ENCODE measurements around the gene IAPP.

The IAPP gene

DNA sequence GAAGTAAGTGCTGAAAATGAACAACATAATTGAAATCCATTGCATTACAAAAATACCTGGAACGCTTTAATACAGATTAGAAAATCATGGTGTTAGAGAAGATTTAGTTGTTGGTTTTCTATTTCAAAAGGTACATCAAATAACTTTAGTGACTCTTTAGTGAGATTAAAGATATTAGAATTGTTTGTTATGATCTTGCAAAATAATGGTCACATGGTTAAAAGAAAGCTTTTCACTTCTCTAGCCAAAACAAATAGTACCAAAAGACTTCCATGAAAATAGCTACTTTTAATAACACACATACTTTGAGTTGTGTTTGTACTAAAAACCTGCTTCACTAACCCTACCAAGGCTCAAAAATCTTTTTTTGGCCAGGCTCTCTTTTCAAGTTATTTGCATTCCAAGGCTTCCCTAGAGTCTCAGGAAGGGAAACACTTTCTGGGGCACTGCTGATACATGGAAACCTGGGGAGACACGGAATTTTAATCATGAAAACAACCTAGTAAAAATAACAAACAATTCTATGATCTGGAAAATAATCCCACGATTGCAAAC lies 37.9 kb upstream of the IAPP start, which contains the start of gene SLCO1A2:
SLCO1A2 (minus strand) TSS at position 147 of the 555 bp plus-strand sequence. CDS start 270 bp downstream, outside the sequence.
- CTCF ChIA-PET: no interaction called here
- TF ChIP-seq FOXM1 (IDR thresholded peaks at IDR 0.05; ENCODE audit: borderline replicate concordance) (no peak), BHLHE40 (IDR thresholded peaks at IDR 0.05; ENCODE audit: borderline replicate concordance) (no peak), SP1 (IDR thresholded peaks at IDR 0.05) (no peak), NFRKB (IDR thresholded peaks at IDR 0.05) (no peak), HDGF (IDR thresholded peaks at IDR 0.05; ENCODE audit: borderline replicate concordance) (no peak), FOXA1 (IDR thresholded peaks at IDR 0.05) (no peak), FOXK2 (IDR thresholded peaks at IDR 0.05) (no peak), ARNT (IDR thresholded peaks at IDR 0.05) (no peak), LEF1 (IDR thresholded peaks at IDR 0.05; ENCODE audit: borderline replicate concordance) (no peak), TARDBP (IDR thresholded peaks at IDR 0.05) (no peak), CTBP1 (IDR thresholded peaks at IDR 0.05; ENCODE audit: borderline replicate concordance) (no peak), ZNF384 (IDR thresholded peaks at IDR 0.05) (no peak), ELF4 (IDR thresholded peaks at IDR 0.05) (no peak)
- TF ChIP-seq, protein P1, sequence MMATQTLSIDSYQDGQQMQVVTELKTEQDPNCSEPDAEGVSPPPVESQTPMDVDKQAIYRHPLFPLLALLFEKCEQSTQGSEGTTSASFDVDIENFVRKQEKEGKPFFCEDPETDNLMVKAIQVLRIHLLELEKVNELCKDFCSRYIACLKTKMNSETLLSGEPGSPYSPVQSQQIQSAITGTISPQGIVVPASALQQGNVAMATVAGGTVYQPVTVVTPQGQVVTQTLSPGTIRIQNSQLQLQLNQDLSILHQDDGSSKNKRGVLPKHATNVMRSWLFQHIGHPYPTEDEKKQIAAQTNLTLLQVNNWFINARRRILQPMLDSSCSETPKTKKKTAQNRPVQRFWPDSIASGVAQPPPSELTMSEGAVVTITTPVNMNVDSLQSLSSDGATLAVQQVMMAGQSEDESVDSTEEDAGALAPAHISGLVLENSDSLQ (IDR thresholded peaks at IDR 0.05): no peak
- no peak for DNase-seq (ENCODE audit: extremely low spot score)
- POLR2A ChIA-PET: no interaction called here

DNA sequence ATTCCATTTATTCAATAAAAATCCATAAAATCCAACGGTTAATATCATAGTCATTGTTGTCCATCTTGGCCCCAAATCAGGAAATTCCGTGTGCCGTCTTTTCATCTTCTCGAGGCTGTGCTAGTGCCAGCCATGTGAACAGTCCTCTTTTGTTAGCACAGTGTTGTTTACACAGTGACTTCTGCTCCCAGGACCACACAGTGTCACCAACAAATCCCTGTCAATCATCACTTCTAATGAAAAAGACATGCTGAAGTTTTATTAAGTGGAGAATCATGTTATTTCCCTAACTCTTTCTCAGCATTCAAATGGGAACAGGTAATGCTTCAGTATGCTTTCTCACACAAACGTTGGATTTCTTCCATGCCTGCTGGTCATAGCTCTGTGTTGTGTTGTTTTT lies 36.0 kb upstream of the IAPP start:
- DNase-seq (ENCODE audit: extremely low spot score): no peak
- no peak for TF ChIP-seq SUZ12 (IDR thresholded peaks at IDR 0.05)
- no peak for TF ChIP-seq L3MBTL2 (conservative IDR thresholded peaks at IDR 0.05)
- TF ChIP-seq ZNF384 (IDR thresholded peaks at IDR 0.05): no peak
- CTCF ChIA-PET: no interaction called here
- POLR2A ChIA-PET: no interaction called here

DNA sequence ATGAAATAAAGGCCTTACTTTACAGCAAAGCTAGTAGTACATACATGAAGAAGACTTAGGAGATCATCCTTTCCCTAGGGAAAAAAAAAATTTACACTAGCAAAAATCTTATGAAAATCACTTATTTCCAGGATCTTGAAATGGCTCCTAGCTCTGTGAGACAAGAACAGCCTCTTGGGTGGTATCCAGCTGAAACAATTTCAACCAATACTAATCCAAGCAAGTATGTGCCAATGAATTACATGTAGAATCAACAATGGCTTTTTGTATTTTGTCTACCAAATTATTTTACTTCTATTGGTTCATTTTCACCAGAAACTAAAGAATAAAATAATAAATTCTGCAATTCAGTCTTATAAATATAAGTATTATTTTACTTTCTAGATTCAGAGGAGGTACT lies 35.2 kb upstream of the IAPP start:
- DNase-seq (ENCODE audit: extremely low spot score): no peak
- TF ChIP-seq FOXA1 (IDR thresholded peaks at IDR 0.05) (no peak), BHLHE40 (IDR thresholded peaks at IDR 0.05; ENCODE audit: borderline replicate concordance) (no peak), L3MBTL2 (conservative IDR thresholded peaks at IDR 0.05) (no peak), ELF4 (IDR thresholded peaks at IDR 0.05) (no peak), HDGF (IDR thresholded peaks at IDR 0.05; ENCODE audit: borderline replicate concordance) (no peak), SUZ12 (IDR thresholded peaks at IDR 0.05) (no peak), ARNT (IDR thresholded peaks at IDR 0.05) (no peak), FOXM1 (IDR thresholded peaks at IDR 0.05; ENCODE audit: borderline replicate concordance) (no peak), TARDBP (IDR thresholded peaks at IDR 0.05) (no peak), CTBP1 (IDR thresholded peaks at IDR 0.05; ENCODE audit: borderline replicate concordance) (no peak), LEF1 (IDR thresholded peaks at IDR 0.05; ENCODE audit: borderline replicate concordance) (no peak), FOXK2 (IDR thresholded peaks at IDR 0.05) (no peak), NFRKB (IDR thresholded peaks at IDR 0.05) (no peak), SP1 (IDR thresholded peaks at IDR 0.05) (no peak), ZNF384 (IDR thresholded peaks at IDR 0.05) (no peak)
- TF ChIP-seq, protein P1 (IDR thresholded peaks at IDR 0.05): no peak
- ChIA-PET POLR2A (no interaction called here), CTCF (no interaction called here)

DNA sequence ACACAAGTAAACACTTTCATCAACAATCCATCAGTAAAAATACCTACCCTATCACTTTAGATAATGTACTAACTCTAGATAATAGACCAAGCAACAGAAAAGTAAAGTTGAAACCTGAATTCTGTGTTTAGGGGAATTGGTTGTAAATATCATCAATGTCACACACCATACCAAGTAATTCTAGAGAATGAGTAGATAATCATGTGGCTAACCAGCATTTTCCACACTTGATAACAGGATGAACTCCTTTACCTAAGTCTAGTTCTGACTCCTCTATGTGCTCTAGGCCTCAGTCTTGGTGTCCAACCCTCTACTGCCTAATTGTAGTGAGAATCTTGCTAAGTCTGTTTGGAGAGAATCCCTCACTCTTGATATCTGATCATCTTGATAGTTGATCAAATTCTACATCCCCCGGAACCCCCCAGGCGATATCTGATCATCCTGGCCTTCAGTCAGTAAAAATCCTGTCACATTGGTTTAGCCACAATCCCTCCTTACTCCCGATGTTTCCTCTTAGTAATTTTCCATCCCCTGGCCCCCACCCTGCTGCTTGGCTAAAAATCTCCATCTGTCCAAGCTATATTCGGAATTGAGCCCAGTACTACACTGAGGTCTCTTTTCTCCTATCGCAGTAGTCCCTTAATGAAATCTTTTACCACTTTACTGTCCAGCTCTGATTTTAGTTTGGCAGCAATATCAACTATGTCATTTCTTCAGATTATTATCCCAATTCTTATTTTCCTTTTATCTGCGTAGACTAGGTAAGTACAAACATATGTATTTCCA lies 34.5 kb upstream of the IAPP start:
- POLR2A ChIA-PET: no interaction called here
- TF ChIP-seq L3MBTL2 (conservative IDR thresholded peaks at IDR 0.05): no peak
- no peak for TF ChIP-seq ARNT (IDR thresholded peaks at IDR 0.05)
- TF ChIP-seq HDGF (IDR thresholded peaks at IDR 0.05; ENCODE audit: borderline replicate concordance): no peak
- TF ChIP-seq, protein P1 (IDR thresholded peaks at IDR 0.05): no peak
- no peak for TF ChIP-seq CTBP1 (IDR thresholded peaks at IDR 0.05; ENCODE audit: borderline replicate concordance)
- TF ChIP-seq FOXM1 (IDR thresholded peaks at IDR 0.05; ENCODE audit: borderline replicate concordance): no peak
- TF ChIP-seq SUZ12 (IDR thresholded peaks at IDR 0.05): no peak
- TF ChIP-seq ZNF384 (IDR thresholded peaks at IDR 0.05): no peak
- no peak for TF ChIP-seq NFRKB (IDR thresholded peaks at IDR 0.05)
- CTCF ChIA-PET: no interaction called here
- no peak for DNase-seq (ENCODE audit: extremely low spot score)

DNA sequence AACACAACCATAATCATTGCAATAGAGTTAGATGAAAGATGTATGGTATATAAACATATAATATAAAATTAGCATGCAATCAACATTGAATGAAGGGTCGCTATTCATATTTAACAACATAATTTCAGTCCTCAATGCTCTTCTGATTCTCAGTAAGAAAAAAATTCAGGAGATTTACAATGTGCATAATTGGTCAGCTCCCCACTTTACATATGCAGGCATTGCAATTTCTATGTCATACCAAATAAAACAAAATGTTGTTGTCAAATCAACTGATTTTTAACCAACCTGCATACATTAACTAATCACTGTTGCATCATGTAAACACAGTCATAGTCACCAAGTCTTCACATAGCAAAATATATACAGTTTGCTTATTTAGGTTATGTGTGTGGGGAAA lies 32.8 kb upstream of the IAPP start:
- ChIA-PET POLR2A (no interaction called here), CTCF (no interaction called here)
- no peak for DNase-seq (ENCODE audit: extremely low spot score)
- no peak for TF ChIP-seq FOXA1 (IDR thresholded peaks at IDR 0.05)
- TF ChIP-seq ARNT (IDR thresholded peaks at IDR 0.05): no peak
- no peak for TF ChIP-seq ELF4 (IDR thresholded peaks at IDR 0.05)
- no peak for TF ChIP-seq SUZ12 (IDR thresholded peaks at IDR 0.05)

DNA sequence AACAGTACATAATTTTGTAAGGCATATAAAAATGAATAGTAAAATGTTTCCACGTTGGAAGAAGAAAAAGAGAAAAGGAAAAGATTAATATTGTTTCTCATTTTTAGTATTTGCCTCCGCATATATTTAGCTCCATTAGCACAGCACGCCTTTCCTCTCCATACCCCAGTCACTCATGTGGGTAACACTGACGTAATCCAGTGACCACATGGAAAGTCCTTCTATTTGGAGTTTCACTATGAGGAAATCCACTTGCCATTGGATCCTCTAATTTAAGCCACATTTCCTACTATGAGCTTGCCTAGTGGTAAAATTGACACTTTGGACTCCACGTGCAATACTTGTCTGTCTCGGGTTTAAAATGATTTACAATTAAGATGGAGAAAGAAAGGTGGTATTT lies 32.3 kb upstream of the IAPP start:
- TF ChIP-seq CTBP1 (IDR thresholded peaks at IDR 0.05; ENCODE audit: borderline replicate concordance) (no peak), BHLHE40 (IDR thresholded peaks at IDR 0.05; ENCODE audit: borderline replicate concordance) (no peak), ARNT (IDR thresholded peaks at IDR 0.05) (no peak), HDGF (IDR thresholded peaks at IDR 0.05; ENCODE audit: borderline replicate concordance) (no peak), ZNF384 (IDR thresholded peaks at IDR 0.05) (no peak), LEF1 (IDR thresholded peaks at IDR 0.05; ENCODE audit: borderline replicate concordance) (no peak), FOXM1 (IDR thresholded peaks at IDR 0.05; ENCODE audit: borderline replicate concordance) (no peak), FOXA1 (IDR thresholded peaks at IDR 0.05) (no peak), NFRKB (IDR thresholded peaks at IDR 0.05) (no peak), ELF4 (IDR thresholded peaks at IDR 0.05) (no peak), SUZ12 (IDR thresholded peaks at IDR 0.05) (no peak), L3MBTL2 (conservative IDR thresholded peaks at IDR 0.05) (no peak), FOXK2 (IDR thresholded peaks at IDR 0.05) (no peak), TARDBP (IDR thresholded peaks at IDR 0.05) (no peak)
- TF ChIP-seq, protein P1 (IDR thresholded peaks at IDR 0.05): no peak
- CTCF ChIA-PET: no interaction called here
- no peak for DNase-seq (ENCODE audit: extremely low spot score)
- POLR2A ChIA-PET: no interaction called here

Data from HEK293T (cell line).